ENCODE data around the gene SLC25A22. TPM values are rescaled to one million over a fixed set of nuclear protein-coding genes. Genes with fewer than 3 reads are reported as not detected.
A peak's percentile ranks its signal among the peaks of the same experiment; 100 is the strongest.

The SLC25A22 gene
- total and polyA plus RNA-seq, 8 donors: 12.5 to 29.4 (median 17.0) TPM

GRCh38 chr11:831118-831864, 33.2 kb upstream of the SLC25A22 start:
- peak in 1 of 4 donors; percentile 71 for DNase-seq
- Histone ChIP-seq H3K4me1 (peaks cover 54 to 93% of the 10 kb centered on the region in 2 donors), H3K4me3 (peak overlapping the region in 1 of 2 donors; percentile 43), H3K9me3 (no peaks in the 10 kb centered on the region), H3K27me3 (peaks cover 7 to 45% of the 10 kb centered on the region in 2 donors), H3K27ac (no peak overlapping the region), H3K36me3 (peaks cover 0 to 6% of the 10 kb centered on the region in 2 donors)
- ATAC-seq: no peak
- intact Hi-C loops (cut with DNase I): no loop called here
- no peak for TF ChIP-seq CTCF (IDR thresholded peaks at IDR 0.05)

- intact Hi-C loops (cut with DNase I): no loop called here
- Histone ChIP-seq H3K4me3 (peak overlapping the region; percentile 23 to 43), H3K27ac (no peak overlapping the region), H3K4me1 (peaks cover 57 to 94% of the 10 kb centered on the region in 2 donors), H3K27me3 (peaks cover 7 to 45% of the 10 kb centered on the region in 2 donors), H3K9me3 (no peaks in the 10 kb centered on the region), H3K36me3 (no peaks in the 10 kb centered on the region)
- ATAC-seq (peak; percentile 67), DNase-seq (peak in 3 of 4 donors; percentile 72 to 93 (median 84))
- no peak for TF ChIP-seq CTCF (IDR thresholded peaks at IDR 0.05)
Observed at GRCh38 chr11:830295-831117, 32.4 kb upstream of the SLC25A22 start.

GRCh38 chr11:829847-830294, 31.8 kb upstream of the SLC25A22 start:
- Histone ChIP-seq H3K27ac (peak overlapping the region in 1 of 2 donors; percentile 80), H3K27me3 (peaks cover 7 to 45% of the 10 kb centered on the region in 2 donors), H3K4me3 (peak overlapping the region; percentile 23 to 43), H3K9me3 (no peaks in the 10 kb centered on the region), H3K36me3 (peaks cover 0 to 6% of the 10 kb centered on the region in 2 donors), H3K4me1 (peaks cover 54 to 93% of the 10 kb centered on the region in 2 donors)
- intact Hi-C loops (cut with DNase I): no loop called here
- DNase-seq (peak in 1 of 4 donors; percentile 85), ATAC-seq (peak; percentile 0)
- TF ChIP-seq CTCF (IDR thresholded peaks at IDR 0.05): no peak

- Histone ChIP-seq H3K9me3 (no peaks in the 10 kb centered on the region), H3K27me3 (peaks cover 7 to 45% of the 10 kb centered on the region in 2 donors), H3K4me1 (peaks cover 49 to 93% of the 10 kb centered on the region in 2 donors), H3K36me3 (peaks cover 0 to 11% of the 10 kb centered on the region in 2 donors), H3K4me3 (peak overlapping the region; percentile 23 to 43), H3K27ac (peak overlapping the region; percentile 44 to 80)
- intact Hi-C loops (cut with DNase I): no loop called here
- peak; percentile 29 for ATAC-seq
- peak in 2 of 4 donors; percentile 64 to 87 for DNase-seq
- no peak for TF ChIP-seq CTCF (IDR thresholded peaks at IDR 0.05)
Observed at GRCh38 chr11:829176-829846, 31.2 kb upstream of the SLC25A22 start.
